BE2C (cell line): Measurements from ENCODE around the gene SPTAN1.

Experiments
- DNase-seq: peaks from one replicate; pipeline ENCODE4 v3.0.0-alpha.2; 2020
- H3K27me3 ChIP-seq: fragments of 250-450 bp; sonication (Bioruptor Pico); 2 replicates; pipeline ENCODE4 v1.5.1; 2020; ENCODE audit warnings: mild to moderate bottlenecking
- H3K36me3 ChIP-seq: fragments of 250-450 bp; sonication (Bioruptor Pico); 2 replicates; pipeline ENCODE4 v1.5.1; 2020; ENCODE audit warnings: mild to moderate bottlenecking
- H3K4me1 ChIP-seq: fragments of 250-450 bp; sonication (Bioruptor Pico); 2 replicates; pipeline ENCODE4 v1.5.1; 2020
- H3K4me3 ChIP-seq: 2 replicates; pipeline ENCODE4 v1.5.1; 2011; ENCODE audit warnings: low read depth, low read length
- H3K9me3 ChIP-seq: fragments of 250-450 bp; sonication (Bioruptor Pico); 2 replicates; pipeline ENCODE4 v1.5.1; 2020
- TF ChIP-seq, protein P1 (sequence below): IDR thresholded peaks from 2 replicates; pipeline ENCODE4 v1.5.1; 2012; ENCODE audit warnings: mild to moderate bottlenecking, low read depth, low read length

The SPTAN1 gene

DNA sequence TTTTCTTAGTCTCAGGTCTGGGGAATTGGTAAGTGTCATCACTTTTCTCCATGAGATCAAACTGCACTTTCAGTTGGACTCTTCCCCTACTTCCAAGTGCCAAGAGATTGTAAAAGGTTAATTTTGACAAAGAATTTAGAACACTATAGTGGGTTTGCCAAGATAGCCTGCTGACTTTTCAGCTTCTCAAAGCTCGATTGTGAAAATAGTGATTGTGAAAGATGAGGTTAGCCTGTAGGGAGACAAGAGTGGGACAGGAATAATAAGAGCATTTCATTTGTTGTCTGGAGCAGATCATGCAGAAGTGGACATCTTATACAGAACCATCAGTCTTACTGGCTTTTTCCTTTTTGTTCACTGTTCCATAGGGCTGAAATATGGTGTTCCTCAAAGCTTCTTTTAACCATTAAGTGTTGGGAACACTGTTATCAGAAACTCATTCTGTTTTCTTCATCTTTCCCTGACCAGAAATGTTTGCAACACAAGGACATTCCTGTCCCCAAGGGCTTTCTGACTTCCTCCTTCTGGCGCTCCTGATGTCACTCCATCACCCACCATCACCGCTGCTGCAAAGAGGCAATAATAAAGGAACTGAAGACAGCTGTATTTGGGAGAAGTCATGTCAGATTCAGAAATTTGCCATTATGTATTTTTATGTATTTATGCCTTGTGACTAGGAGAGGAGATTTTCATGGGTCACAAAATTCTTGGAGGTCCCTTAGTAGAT is 11.6 kb upstream of the SPTAN1 start:
- Histone ChIP-seq H3K27me3 (no peaks in the 10 kb centered on the region), H3K9me3 (no peaks in the 10 kb centered on the region), H3K4me3 (no peak overlapping the region), H3K36me3 (peaks cover 17% of the 10 kb centered on the region), H3K4me1 (no peaks in the 10 kb centered on the region)
- no peak for DNase-seq
- TF ChIP-seq, protein P1, sequence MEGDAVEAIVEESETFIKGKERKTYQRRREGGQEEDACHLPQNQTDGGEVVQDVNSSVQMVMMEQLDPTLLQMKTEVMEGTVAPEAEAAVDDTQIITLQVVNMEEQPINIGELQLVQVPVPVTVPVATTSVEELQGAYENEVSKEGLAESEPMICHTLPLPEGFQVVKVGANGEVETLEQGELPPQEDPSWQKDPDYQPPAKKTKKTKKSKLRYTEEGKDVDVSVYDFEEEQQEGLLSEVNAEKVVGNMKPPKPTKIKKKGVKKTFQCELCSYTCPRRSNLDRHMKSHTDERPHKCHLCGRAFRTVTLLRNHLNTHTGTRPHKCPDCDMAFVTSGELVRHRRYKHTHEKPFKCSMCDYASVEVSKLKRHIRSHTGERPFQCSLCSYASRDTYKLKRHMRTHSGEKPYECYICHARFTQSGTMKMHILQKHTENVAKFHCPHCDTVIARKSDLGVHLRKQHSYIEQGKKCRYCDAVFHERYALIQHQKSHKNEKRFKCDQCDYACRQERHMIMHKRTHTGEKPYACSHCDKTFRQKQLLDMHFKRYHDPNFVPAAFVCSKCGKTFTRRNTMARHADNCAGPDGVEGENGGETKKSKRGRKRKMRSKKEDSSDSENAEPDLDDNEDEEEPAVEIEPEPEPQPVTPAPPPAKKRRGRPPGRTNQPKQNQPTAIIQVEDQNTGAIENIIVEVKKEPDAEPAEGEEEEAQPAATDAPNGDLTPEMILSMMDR: no peak

DNA sequence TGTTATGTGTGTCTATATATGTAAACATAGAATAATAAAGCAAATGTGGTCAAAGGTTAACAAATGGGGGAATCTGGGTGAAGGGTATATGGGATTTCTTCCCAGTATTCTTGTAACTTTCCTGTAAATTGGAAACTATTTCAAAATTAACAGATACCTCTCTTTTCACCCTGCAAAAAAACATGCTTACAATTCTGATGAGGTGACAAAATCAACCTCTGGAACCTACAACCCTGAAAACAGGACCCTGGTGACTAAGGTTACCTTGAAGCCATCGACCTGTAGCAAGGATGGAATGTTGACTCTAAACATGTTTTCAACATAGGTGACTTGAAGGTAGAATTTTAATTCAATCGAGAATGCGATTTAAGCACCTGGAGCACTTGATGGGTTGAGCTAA is 5.9 kb upstream of the SPTAN1 start:
- peaks cover 2% of the 10 kb centered on the region; the same call in 1 of the 2 replicates for H3K36me3 ChIP-seq
- H3K4me1 ChIP-seq: peaks cover 4% of the 10 kb centered on the region
- no peak for DNase-seq
- no peaks in the 10 kb centered on the region for H3K9me3 ChIP-seq
- H3K27me3 ChIP-seq: no peaks in the 10 kb centered on the region
- TF ChIP-seq, protein P1: no peak
- H3K4me3 ChIP-seq: no peak overlapping the region

DNA sequence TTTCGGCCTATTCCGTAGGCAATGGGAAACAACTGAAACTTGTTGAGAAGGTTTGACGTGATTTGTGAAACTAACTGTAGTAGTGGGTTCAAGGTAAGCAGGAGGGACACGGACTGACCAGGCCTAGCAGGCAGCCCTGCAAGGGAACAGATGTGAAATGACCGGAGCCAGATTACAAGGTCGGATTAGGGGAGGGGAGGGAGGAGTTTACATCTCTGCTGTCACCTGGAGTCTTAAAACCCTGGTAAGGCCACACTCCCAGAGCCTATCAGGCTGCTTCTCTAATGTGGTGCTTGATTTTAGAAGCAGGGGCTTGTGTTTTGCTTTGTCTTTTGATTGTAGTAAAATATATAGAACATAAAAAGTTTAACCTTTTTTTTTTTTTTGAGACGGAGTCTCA is 3.5 kb upstream of the SPTAN1 start:
- DNase-seq: no peak
- Histone ChIP-seq H3K9me3 (no peaks in the 10 kb centered on the region), H3K4me3 (no peak overlapping the region), H3K36me3 (no peaks in the 10 kb centered on the region), H3K27me3 (no peaks in the 10 kb centered on the region), H3K4me1 (peaks cover 4% of the 10 kb centered on the region)
- TF ChIP-seq, protein P1: no peak

DNA sequence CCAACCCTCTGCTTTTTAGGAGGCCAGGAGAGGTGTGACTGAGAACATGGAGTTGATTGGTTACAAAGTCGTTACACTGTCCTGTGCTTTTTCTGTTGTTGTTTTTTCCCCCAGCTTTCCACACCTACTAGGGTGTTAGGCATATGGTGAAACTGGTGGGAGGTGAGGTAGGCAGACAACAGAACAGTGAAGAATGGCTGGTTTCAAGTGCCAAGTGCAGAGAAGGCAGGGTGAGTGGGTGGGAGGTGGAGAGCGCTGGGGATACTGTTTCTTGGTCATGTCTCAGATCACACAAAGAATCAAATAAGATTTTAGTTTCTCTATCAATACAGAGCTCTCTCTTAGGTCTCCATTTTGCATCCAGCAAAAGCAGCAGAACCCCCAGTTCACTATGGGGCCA is 2.2 kb upstream of the SPTAN1 start:
- Histone ChIP-seq H3K27me3 (no peaks in the 10 kb centered on the region), H3K4me1 (peaks cover 8% of the 10 kb centered on the region), H3K4me3 (no peak overlapping the region), H3K9me3 (no peaks in the 10 kb centered on the region), H3K36me3 (no peaks in the 10 kb centered on the region)
- TF ChIP-seq, protein P1: no peak
- no peak for DNase-seq

DNA sequence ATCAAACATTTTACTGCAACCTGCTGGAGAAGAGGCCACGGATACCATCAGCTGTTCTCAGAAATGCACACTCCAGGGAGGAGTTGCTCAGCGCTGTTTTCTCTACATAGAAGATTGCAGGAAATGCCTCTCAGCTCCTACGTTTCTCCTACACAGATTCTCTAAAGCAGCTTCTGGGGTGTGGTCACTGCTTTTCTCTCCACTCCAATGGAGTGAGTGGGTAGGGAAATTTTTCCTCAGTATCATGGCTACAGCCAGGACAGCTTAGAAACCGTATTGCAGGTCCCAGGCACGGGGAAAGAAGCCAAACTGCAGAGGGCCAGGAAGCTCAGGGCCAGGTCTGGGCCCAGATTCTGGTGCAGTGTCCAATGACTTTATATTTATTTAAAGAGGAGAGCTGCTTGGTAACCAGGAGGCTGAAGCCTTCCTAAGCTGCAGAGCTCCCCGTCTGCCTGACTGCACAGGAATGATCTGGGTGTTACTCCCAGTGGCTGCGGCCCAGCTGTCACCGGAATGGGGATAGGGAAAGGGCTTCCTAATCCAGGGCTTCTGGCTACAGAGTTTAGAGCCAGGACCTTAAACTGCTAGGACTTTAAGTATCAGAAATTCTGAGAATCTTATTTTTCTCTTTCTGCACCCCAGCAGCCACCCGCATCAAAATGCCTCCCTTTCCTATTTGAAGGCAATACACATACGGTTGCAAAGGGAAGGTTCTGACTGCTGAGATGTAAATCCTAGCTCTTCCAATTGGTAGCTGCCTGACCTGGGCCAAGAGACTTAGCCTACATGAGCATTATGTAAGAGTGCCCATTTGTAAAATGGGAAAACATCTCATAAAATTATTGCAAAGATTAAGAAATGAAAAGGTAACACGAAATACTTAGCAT is 1.4 kb upstream of the SPTAN1 start:
- Histone ChIP-seq H3K36me3 (no peaks in the 10 kb centered on the region), H3K4me3 (peak overlapping the region; percentile 75), H3K27me3 (no peaks in the 10 kb centered on the region), H3K9me3 (no peaks in the 10 kb centered on the region), H3K4me1 (peaks cover 8% of the 10 kb centered on the region)
- TF ChIP-seq, protein P1: no peak
- DNase-seq: no peak
